GM18505 (cell line): ENCODE measurements around the gene ZNF765.
"Not testable (repeated sequence)": the region's sequence is repeated elsewhere in the genome, so short reads cannot be mapped to it uniquely, and the experiment has no call there.

Experiments used
- ATAC-seq: cut with Tn5 transposase; IDR thresholded peaks from one replicate; pipeline ENCODE4 v1.9.1; 2021; ENCODE audit not compliant: unreplicated experiment
- POLR2A ChIP-seq: IDR thresholded peaks from 4 replicates; pipeline ENCODE4 v1.6.1; 2011; ENCODE audit warnings: borderline replicate concordance; ENCODE audit not compliant: insufficient read depth, insufficient read length; ENCODE audit errors: extremely low read depth

The ZNF765 gene

DNA sequence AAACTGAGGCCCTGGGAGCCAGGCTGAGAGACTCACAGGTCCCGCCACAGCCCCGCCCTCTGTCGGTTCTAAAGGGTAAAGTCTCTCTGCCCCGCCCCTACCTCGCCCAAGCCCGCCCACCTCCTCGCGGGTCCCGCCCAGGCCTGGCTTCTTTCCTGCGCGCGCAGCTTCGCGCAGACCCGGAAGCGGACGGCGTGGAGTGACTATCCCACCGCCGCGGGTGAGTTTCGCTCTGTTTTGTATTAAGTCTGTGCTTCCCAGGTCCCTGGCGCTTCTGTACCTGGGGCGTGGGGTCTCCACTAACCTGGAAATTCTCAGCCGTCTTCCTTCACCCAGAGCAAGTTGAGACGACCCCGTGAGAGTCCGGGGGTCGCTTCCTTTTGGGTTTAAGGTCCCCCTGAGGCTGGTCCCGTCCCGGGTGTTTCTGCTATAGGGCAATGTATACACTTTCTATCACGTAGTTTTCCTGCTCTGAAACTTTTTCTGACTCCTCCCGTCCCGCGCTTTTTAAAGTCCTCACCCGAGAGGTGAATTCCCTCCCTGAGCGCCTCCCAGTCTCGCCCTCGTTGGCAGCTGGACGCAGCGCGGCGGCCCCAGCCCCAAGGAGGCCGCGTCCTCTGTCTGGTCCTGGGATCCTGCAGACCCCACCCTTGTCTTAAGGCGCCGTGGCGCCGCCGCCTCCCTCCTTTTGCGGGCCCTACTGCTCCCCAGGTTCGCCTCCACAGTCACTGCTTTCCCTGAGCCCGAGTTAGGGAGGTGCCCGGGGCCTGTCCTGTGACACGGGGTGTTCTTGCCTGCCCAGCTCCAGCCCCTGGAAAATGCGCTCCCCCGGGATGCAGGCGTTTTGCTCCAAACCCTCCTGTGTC, at the start of gene ZNF765:
TSS of gene ZNF765 (plus strand) at position 176 of the 866 bp plus-strand sequence. CDS start 2,867 bp downstream, outside the sequence.
- peak; percentile 88 for ATAC-seq
- TF ChIP-seq POLR2A: peak; percentile 82

DNA sequence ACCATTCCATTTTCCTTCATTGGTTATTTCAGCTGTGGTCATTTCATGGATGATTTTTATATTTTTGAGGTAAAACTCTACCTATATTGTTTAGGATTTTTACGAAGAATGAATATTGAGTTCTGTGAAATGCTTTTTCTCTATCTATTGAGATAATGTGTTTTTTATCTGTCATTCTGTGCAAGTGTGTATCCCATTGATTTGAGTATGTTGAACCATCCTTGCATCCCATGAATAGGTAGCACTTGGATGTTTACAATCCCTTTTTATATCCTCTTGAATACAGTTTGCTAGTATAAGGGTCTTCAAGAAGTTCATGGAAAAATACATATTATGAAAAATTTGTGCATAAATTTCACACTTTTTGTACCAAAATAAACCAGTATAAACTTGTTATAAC, 39.2 kb upstream of the ZNF765 start:
- ATAC-seq: no peak
- TF ChIP-seq POLR2A: no peak

DNA sequence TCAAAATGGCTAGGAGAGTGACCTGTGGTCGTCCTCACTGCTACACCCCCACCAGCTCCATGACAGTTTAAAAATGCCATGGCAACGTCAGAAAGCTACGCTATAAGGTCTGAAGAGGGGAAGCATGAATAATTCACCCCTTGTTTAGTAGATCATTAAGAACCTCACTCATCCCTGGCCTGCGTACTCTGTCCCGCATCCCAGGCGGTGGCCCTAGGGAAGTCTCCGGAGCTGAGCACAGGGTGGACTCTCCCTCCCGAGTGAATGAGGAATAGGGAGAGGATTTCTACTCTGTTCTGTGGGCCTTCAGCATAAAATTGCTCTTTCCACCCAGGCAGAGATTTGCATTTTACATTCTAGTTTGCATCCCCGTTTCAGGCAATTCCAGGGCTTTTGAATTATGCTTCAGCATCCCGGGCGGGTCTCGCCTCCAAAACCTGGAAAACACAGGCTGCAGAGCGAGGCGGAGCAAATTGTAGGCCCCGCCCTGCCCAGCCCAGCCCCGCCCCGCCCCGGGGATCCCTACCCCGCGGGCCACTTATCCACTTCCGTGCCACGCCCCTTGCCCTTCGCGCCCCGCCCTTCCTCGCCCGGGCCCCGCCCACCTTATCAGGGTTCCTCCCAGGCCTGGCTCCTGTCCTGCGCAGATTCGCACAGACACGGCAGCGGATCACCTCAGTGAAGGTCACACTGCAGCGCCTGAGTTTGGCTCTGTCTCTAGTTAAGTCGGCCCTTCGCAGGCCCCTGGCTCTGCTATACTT, 36.9 kb upstream of the ZNF765 start:
- TF ChIP-seq POLR2A: no peak
- ATAC-seq: no peak

DNA sequence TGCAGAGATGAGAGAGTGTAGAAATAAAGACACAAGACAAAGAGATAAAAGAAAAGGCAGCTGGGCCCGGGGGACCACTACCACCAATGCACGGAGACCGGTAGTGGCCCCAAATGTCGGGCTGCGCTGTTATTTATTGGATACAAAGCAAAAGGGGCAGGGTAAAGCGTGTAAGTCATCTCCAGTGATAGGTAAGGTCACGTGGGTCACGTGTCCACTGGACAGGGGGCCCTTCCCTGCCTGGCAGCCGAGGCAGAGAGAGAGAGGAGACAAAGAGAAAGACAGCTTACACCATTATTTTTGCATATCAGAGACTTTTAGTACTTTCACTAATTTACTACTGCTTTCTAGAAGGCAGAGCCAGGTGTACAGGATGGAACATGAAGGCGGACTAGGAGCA, 34.9 kb upstream of the ZNF765 start:
- ATAC-seq: not testable (repeated sequence)

DNA sequence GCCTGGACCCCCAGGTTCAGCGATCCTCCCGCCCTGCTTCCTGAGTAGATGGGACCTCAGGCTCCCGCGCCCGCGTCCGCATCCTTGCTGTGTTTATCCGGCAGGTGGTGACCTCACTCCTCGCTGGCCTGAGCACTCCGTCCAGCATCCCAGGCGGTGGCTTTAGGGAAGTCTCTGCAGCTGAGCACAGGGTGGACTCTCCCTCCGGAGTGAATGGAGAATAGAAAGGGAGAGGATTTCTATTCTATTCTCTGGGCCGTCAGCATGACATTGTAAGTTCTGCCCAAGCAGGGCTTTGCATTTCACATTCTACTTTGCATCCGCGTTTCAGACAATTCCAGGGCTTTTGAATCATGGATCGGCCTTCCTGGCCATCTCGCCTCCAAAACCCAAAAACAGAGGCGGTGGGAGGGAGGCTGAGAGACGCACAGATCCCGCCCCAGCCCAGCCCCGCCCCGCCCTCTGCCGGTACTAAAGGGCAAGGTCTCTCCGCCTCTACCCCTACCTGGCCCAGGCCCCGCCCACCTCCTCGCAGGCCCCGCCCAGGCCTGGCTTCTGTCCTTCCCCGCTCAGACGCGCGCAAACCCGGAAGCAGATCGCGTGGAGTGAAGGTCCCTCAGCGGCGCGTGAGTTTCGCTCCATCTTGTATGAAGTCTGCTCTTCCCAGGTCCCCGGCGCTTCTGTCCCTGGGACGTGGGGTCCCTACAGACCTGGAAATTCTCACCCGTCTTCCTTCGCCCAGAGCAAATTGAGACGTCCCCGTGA, 29.6 kb upstream of the ZNF765 start, which contains the start of gene ZNF525:
TSS of gene ZNF525 (plus strand) at position 572 of the 765 bp plus-strand sequence. CDS start 6,577 bp downstream, outside the sequence.
- peak; percentile 86 for TF ChIP-seq POLR2A
- ATAC-seq: peak; percentile 97

DNA sequence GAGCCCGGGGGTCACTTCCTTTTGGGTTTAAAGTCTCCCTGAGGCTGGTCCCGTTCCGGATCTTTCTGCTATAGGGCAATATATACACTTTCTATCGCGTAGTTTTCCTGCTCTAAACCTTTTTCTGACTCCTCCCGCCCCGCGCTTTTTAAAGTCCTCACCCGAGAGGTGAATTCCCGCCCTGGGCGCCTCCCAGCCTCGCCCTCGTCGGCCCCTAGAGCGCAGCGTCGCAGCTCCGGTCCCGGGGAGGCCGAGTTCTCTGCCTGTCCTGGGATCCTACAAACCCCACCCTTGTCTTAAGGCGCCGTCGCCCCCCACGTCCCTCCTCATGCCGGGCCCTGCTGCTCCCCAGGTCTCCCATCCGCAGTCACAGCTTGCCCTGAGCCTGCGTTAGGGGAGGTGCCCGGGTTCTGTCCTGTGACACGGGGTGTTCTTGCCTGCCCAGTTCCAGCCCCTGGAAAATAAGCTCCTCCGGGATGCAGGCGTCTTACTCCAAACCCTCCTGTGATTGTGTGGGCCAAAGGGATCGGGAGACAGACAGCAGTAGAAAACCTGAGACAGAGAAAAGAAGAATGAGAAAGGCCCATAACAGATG, 29.0 kb upstream of the ZNF765 start:
- peak; percentile 37 for ATAC-seq
- TF ChIP-seq POLR2A: no peak

DNA sequence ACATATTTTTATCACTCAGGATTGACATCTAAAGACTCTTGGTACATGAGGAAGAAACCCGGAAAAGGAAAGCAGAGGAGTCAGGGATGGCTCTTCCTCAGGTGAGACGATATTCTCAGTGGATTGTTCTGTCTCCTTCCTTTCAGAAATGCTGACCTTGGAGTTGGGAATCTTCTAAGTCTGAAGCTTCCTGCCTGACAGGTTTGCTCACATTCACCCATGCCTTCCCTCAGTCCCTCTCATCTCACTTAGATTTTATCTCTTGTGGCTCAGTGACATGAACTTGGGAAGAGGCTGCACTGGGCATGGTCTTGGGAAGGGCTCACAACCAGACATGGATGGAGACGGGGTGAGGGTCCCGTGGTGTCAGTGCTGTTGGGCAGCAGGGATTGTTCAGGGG, 22.8 kb upstream of the ZNF765 start:
- TF ChIP-seq POLR2A: no peak
- no peak for ATAC-seq

DNA sequence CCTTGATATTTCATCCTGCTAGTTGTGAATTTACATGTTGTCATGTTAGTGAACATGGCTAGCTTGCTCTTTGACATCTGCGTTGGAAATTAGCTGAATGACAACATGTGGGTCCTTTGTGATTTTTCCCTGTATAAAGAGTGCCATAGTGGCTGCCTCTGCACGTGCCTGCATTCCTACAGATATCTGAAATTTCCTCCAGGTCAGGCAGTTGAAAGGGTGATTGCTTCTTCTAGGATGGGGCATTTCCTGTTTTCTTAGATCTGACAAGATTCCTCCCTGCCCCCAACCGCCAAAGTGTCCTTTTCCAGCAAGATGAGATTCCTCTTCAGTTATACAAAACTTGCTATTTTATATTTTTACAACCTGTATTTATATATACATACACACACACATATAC, 20.7 kb upstream of the ZNF765 start:
- ATAC-seq: no peak
- no peak for TF ChIP-seq POLR2A

DNA sequence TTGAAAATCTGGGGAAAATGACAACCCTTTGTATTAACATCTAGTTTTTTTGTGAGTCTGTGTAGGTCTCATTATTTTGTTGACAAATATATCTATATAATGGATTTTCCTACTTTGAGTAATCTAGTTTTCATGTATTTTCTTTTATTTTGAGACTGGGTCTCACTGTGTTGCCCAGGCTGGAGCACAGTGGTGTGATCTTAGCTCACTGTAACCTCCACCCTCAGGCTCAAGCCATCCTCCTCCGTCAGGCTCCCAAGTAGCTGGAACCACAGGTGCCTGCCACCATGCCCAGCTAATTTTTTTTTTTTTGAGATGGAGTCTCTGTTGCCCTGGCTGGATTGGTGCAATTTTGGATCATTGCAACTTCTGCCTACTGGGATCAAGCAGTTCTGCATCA, 20.2 kb upstream of the ZNF765 start:
- no peak for TF ChIP-seq POLR2A
- ATAC-seq: no peak

DNA sequence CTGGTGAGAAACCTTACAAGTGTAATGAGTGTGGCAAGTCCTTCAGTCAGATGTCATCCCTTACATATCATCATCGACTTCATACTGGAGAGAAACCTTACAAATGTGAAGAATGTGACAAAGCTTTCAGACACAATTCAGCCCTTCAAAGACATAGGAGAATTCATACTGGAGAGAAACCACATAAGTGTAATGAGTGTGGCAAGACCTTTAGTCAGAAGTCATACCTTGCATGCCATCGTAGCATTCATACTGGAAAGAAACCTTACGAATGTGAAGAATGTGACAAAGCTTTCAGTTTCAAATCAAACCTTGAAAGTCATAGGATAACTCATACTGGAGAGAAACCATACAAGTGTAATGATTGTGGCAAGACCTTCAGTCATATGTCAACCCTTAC, 13.6 kb upstream of the ZNF765 start:
- ATAC-seq: no peak
- TF ChIP-seq POLR2A: no peak

DNA sequence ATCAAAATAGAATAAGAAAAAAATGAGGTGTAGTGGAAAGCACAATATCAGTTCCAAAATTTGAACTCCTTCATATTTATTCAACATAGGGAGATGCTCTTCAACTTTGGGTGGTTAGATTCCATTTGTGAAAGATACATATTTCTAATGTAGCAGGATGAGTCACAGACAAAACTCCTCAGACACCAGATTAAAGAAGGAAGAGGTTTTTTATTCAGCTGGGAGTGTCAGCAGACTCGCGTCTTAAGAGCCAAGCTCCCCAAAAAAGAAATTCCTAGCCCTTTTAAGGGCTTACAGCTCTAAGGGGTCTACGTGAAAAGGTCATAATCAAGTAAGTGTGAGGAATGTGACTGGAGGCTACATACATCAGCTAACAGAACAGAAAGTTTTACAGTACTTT, 6.8 kb upstream of the ZNF765 start:
- ATAC-seq: no peak
- no peak for TF ChIP-seq POLR2A

DNA sequence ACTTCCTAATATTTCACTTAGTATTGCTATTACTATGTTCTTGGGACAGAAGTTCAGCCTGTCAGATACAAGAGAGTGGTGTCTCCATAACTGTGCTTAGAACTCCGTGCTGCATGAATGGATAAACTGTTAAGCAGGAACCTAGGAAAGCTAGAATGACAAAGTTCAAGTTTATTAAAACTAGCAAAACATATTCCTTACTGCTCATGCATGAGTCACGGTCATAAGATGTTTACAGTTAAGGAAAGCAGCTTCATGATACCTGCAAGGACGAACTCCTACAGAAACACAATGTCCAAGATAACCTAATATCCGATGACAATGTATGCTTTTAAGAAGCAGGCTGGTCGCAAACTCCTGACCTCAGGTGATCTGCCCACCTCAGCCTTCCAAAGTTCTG, 6.0 kb upstream of the ZNF765 start:
- no peak for TF ChIP-seq POLR2A
- ATAC-seq: no peak

DNA sequence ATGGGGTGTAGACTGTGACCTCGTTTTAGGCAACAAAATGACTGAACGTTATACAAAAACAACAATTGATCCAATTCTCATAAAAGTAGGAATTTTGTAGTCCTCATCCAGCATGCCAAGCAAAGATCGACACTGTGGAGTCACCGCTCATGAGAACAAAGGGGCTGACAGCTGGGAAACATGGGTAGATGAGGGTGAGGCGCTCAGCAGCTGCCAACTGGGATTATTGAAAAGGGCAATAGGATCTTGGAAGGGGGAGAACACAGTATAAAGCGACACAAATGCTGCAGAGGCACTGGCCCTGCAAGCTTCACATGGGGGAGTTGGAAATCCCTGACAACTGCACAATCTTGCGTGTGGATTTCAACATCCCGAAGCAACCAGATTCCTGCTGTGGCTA, 5.4 kb upstream of the ZNF765 start:
- no peak for TF ChIP-seq POLR2A
- ATAC-seq: no peak
